Measurements from ENCODE around the gene CNPPD1. TPM values are rescaled to one million over a fixed set of nuclear protein-coding genes. Genes with fewer than 3 reads are reported as not detected.

The CNPPD1 gene
- total and polyA plus RNA-seq, 2 of the 8 experiments (the other 6 are each of a cell fraction or from before 2014, with no cell fraction given) = 32.9 to 35.9 TPM

DNA sequence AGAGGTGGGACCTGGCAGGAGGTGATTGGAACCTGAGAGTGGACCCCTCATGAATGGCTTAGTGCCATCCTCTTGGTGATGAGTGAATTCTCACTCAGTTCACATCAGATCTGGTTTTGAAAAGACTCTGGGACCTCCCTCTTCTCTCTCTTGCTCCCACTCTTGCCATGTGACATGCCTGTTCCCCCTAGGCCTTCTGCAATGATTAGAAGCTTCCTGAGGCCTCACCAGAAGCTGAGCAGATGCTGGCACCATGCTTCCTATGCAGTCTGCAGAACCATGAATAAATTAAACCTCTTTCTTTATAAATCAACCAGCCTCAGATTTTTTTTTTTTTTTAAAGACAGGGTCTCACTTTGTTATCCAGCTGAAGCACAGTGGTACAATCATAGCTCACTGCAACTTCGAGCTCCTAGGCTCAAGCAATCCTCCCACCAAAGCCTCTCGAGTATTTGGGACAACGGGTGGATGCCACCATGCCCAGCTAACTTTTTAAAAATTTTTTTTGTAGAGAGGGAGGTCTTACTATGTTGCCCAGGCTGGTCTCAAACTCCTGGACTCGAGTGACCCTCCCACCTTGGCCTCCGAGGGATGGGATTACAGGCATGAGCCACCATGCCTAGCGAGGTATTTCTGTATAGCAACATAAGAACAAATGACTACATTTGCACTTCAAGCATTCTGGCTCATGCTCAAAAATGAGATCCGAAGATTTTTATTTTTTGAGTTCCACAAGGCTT is 27.9 kb upstream of the CNPPD1 start:
- Histone ChIP-seq H2BK20ac (ENCODE audit: low read length) (no peak overlapping the region), H4K5ac (ENCODE audit: insufficient read length, low read depth, low read length) (no peak overlapping the region), H3K14ac (ENCODE audit: insufficient read length) (no peak overlapping the region), H3K27ac (ENCODE audit: low read depth, low read length) (no peak overlapping the region), H3K79me1 (ENCODE audit: low read depth, low read length) (no peaks in the 10 kb centered on the region), H3K18ac (ENCODE audit: extremely low read depth, low read length) (no peak overlapping the region), H4K20me1 (replicated peaks in 1 of 2; ENCODE audit: control insufficient read depth in 1 of 2, insufficient read depth in 2 of 2, low read length in 2 of 2) (peaks cover 0 to 2% of the 10 kb centered on the region in 2 experiments), H3K4me1 (replicated peaks in 1 of 4; ENCODE audit: control insufficient read depth in 3 of 4, insufficient read depth in 4 of 4, low read length in 3 of 4) (peaks cover 0 to 6% (median 3%) of the 10 kb centered on the region in 4 experiments; a peak in 5 of 7 replicates), H3K79me2 (ENCODE audit: control insufficient read depth in 1 of 2, insufficient read depth in 2 of 2, low read length in 2 of 2) (no peaks in the 10 kb centered on the region), H2BK120ac (replicated peaks; ENCODE audit: low read depth, low read length) (no peak overlapping the region), H2AFZ (ENCODE audit: low read length) (no peak overlapping the region), H3K9me3 (ENCODE audit: insufficient read depth in 2 of 2, low read depth in 1 of 2, low read length in 1 of 2) (no peaks in the 10 kb centered on the region; a peak in 1 of 4 replicates), H3K36me3 (ENCODE audit: control insufficient read depth in 2 of 4, insufficient read depth in 4 of 4, low read length in 3 of 4) (peaks cover 0 to 4% (median 0%) of the 10 kb centered on the region in 4 experiments; a peak in 1 of 8 replicates), H3K4me2 (ENCODE audit: insufficient read depth in 1 of 2, low read depth in 2 of 2, low read length in 2 of 2) (no peak overlapping the region), H3K4me3 (ENCODE audit: extremely low read depth in 1 of 4, insufficient read depth in 2 of 4, low read depth in 3 of 4, low read length in 4 of 4) (no peak overlapping the region), H2AK5ac (ENCODE audit: low read depth, low read length) (no peak overlapping the region), H3K23me2 (ENCODE audit: low read depth, low read length) (peaks cover 10% of the 10 kb centered on the region), H3K27me3 (replicated peaks in 1 of 4; ENCODE audit: control insufficient read depth in 3 of 4, extremely low read depth in 1 of 4, insufficient read depth in 3 of 4, low read length in 3 of 4) (no peaks in the 10 kb centered on the region), H3K4ac (replicated peaks; ENCODE audit: insufficient read length, low read depth, low read length) (no peak overlapping the region), H4K91ac (replicated peaks; ENCODE audit: insufficient read length, low read length) (no peak overlapping the region), H3K23ac (ENCODE audit: insufficient read length) (no peak overlapping the region), H2BK15ac (ENCODE audit: low read length) (no peak overlapping the region), H3K56ac (replicated peaks; ENCODE audit: insufficient read length, low read depth, low read length) (no peak overlapping the region), H2BK5ac (ENCODE audit: low read depth, low read length) (no peak overlapping the region), H4K8ac (ENCODE audit: extremely low read depth, insufficient read depth, low read length) (no peak overlapping the region), H2BK12ac (ENCODE audit: low read depth, low read length) (no peak overlapping the region), H3K9ac (replicated peaks in 1 of 4; ENCODE audit: extremely low read depth in 1 of 4, low read depth in 3 of 4, low read length in 3 of 4) (no peak overlapping the region)
- WGBS, 2 experiments (ENCODE audit: extremely low coverage in 1 of 2, insufficient coverage in 1 of 2, insufficient read length in 1 of 2, insufficient replicate concordance in 2 of 2, low coverage in 1 of 2, low lambda C conversion rate in 2 of 2, missing lambda C conversion rate in 1 of 2) = 87% methylated on average over 7 of the region's 7 CpGs; no CpG with 5 or more reads in 1 of the 2 experiments
- ChIA-PET POLR2A (ENCODE audit: partially characterized antibody) (interaction anchor here (1.2 to 6.1 kb wide), 2 partner anchors 9 to 14 kb away, joined by 3 to 101 read pairs; partner anchors contain the start of gene ABCB6), CTCF (ENCODE audit: partially characterized antibody) (interaction anchor here (0.6 to 2.0 kb wide), 4 partner anchors 13 to 128 kb away, joined by 4 to 6 read pairs (median 4); no protein-coding TSS in a partner anchor)
- DNase-seq (ENCODE audit: low read depth in 1 of 2, low spot score in 2 of 2) = no peak
- FAIRE-seq = no peak
- TF ChIP-seq CTBP2 (IDR thresholded peaks at IDR 0.05; ENCODE audit: borderline replicate concordance, insufficient read depth, insufficient read length, low read length) = no peak
- no peak for TF ChIP-seq EGR1 (IDR thresholded peaks at IDR 0.05; ENCODE audit: borderline replicate concordance, low read depth, low read length)
- TF ChIP-seq, protein P1, sequence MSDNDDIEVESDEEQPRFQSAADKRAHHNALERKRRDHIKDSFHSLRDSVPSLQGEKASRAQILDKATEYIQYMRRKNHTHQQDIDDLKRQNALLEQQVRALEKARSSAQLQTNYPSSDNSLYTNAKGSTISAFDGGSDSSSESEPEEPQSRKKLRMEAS (IDR thresholded peaks at IDR 0.05) = no peak
- TF ChIP-seq ZNF274 (IDR thresholded peaks at IDR 0.05; ENCODE audit: borderline replicate concordance, extremely low read depth, low read length) = no peak
- TF ChIP-seq BRCA1 (IDR thresholded peaks at IDR 0.05; ENCODE audit: low read depth, low read length) = no peak
- TF ChIP-seq JUND (IDR thresholded peaks at IDR 0.05; ENCODE audit: low read length) = no peak
- no peak for TF ChIP-seq RAD21 (IDR thresholded peaks at IDR 0.05 in 1 of 2, conservative IDR thresholded peaks at IDR 0.05 in 1 of 2; ENCODE audit: low read depth in 2 of 2, low read length in 2 of 2)
- TF ChIP-seq KDM1A (IDR thresholded peaks at IDR 0.05; ENCODE audit: borderline replicate concordance, low read length) = no peak
- no peak for TF ChIP-seq POLR2AphosphoS5 (IDR thresholded peaks at IDR 0.05; ENCODE audit: low read depth, low read length)
- TF ChIP-seq RNF2 (IDR thresholded peaks at IDR 0.05; ENCODE audit: borderline replicate concordance, low read depth, low read length, missing control alignments, poor library complexity, severe bottlenecking) = no peak
- TF ChIP-seq NANOG (IDR thresholded peaks at IDR 0.05; ENCODE audit: insufficient read depth, low read depth, low read length, poor library complexity, severe bottlenecking) = no peak

All from H1 (cell line).